Left lobe of liver (tissue), 2 donors: ENCODE measurements around the gene CYB5R3. TPM values are rescaled to one million over a fixed set of nuclear protein-coding genes. Genes with fewer than 3 reads are reported as not detected.
A peak's percentile ranks its signal among the peaks of the same experiment; 100 is the strongest.

Experiments
- ATAC-seq: fragments of 200-7000 bp; cut with Tn5 transposase; one replicate; pipeline ENCODE4 v1.9.1; 2020; ENCODE audit warnings: mild to moderate bottlenecking, moderate library complexity
- DNase-seq: peaks from one replicate; pipeline ENCODE4 v3.0.0-alpha.2; 2020; ENCODE audit warnings: low spot score
- total RNA-seq: library from RNA; stranded (reverse); gene quantifications from one replicate; pipeline ENCODE4 v1.2.1, GENCODE V29; 2021
- donor health status: DM: no; HTN: no; CAD: no; lungs with moderate emphysema.
- donor health status: DM: no; HTN: yes; CAD: no.

The CYB5R3 gene
- total RNA-seq, 1 donor from 2014 or later, result 147 TPM

- peak; percentile 88 for DNase-seq
- peak; percentile 51 for ATAC-seq
Measured at GRCh38 chr22:42646569-42647525, 2.3 kb downstream of the CYB5R3 start.

- ATAC-seq, result peak; percentile 53
- DNase-seq, result peak; percentile 72
Measured at GRCh38 chr22:42645938-42646568, 3.1 kb downstream of the CYB5R3 start.

- DNase-seq (no peak), ATAC-seq (no peak)
Measured at GRCh38 chr22:42645341-42645937, 3.8 kb downstream of the CYB5R3 start.

- DNase-seq (no peak), ATAC-seq (no peak)
Measured at GRCh38 chr22:42644422-42645340, 4.5 kb downstream of the CYB5R3 start.

- no peak for ATAC-seq
Measured at GRCh38 chr22:42643634-42644421, 5.4 kb downstream of the CYB5R3 start.

GRCh38 chr22:42642806-42643633, 6.2 kb downstream of the CYB5R3 start:
- DNase-seq, result no peak
- no peak for ATAC-seq

More at GRCh38 chr22:42643634-42644421, 5.4 kb downstream of the CYB5R3 start:
- no peak for DNase-seq

- no peak for DNase-seq
- ATAC-seq, result no peak
Measured at GRCh38 chr22:42641801-42642413, 7.3 kb downstream of the CYB5R3 start.

GRCh38 chr22:42639541-42640241, 9.5 kb downstream of the CYB5R3 start:
- ATAC-seq (no peak), DNase-seq (no peak)

- ATAC-seq, result no peak
- DNase-seq, result no peak
Measured at GRCh38 chr22:42637555-42637954, 11.6 kb downstream of the CYB5R3 start.

GRCh38 chr22:42636506-42636905, 12.7 kb downstream of the CYB5R3 start:
- ATAC-seq (no peak), DNase-seq (no peak)

- ATAC-seq (peak; percentile 8), DNase-seq (no peak)
Measured at GRCh38 chr22:42635531-42635930, 13.7 kb downstream of the CYB5R3 start.

- ATAC-seq, result peak; percentile 34
- DNase-seq, result no peak
Measured at GRCh38 chr22:42633013-42633412, 16.2 kb downstream of the CYB5R3 start.

GRCh38 chr22:42632096-42632495, 17.1 kb downstream of the CYB5R3 start:
- DNase-seq (no peak), ATAC-seq (peak; percentile 42)

GRCh38 chr22:42630901-42631602, 18.1 kb downstream of the CYB5R3 start:
- DNase-seq (no peak), ATAC-seq (no peak)

GRCh38 chr22:42630211-42630610, 19.0 kb downstream of the CYB5R3 start:
- ATAC-seq (no peak), DNase-seq (no peak)

- ATAC-seq (no peak), DNase-seq (no peak)
Measured at GRCh38 chr22:42627981-42628380, 21.2 kb downstream of the CYB5R3 start.

GRCh38 chr22:42626951-42627625, 22.1 kb downstream of the CYB5R3 start:
- ATAC-seq (no peak), DNase-seq (no peak)
